Ishikawa (cell line): Measurements from ENCODE around the gene RARA.

Source experiments
- CEBPB ChIP-seq: IDR thresholded peaks from 2 replicates; pipeline ENCODE4 v1.6.1; 2012
- CREB1 ChIP-seq: IDR thresholded peaks from 2 replicates; pipeline ENCODE4 v1.6.1; 2012; ENCODE audit warnings: low read depth
- EGR1 ChIP-seq: IDR thresholded peaks from 2 replicates; pipeline ENCODE4 v1.6.1; 2012
- EP300 ChIP-seq: IDR thresholded peaks from 2 replicates; pipeline ENCODE4 v1.6.1; 2012; ENCODE audit warnings: borderline replicate concordance
- FOXM1 ChIP-seq: IDR thresholded peaks from 2 replicates; pipeline ENCODE4 v1.6.1; 2012; ENCODE audit warnings: low read depth, borderline replicate concordance
- NFIC ChIP-seq: IDR thresholded peaks from 2 replicates; pipeline ENCODE4 v1.6.1; 2012
- RAD21 ChIP-seq: IDR thresholded peaks from 2 replicates; pipeline ENCODE4 v1.6.1; 2012; ENCODE audit warnings: low read depth
- TAF1 ChIP-seq: IDR thresholded peaks from 2 replicates; pipeline ENCODE4 v1.6.1; 2012; ENCODE audit warnings: low read depth, mild to moderate bottlenecking
- TCF12 ChIP-seq: IDR thresholded peaks from 2 replicates; pipeline ENCODE4 v1.6.1; 2012; ENCODE audit warnings: low read depth
- TEAD4 ChIP-seq: IDR thresholded peaks from 2 replicates; pipeline ENCODE4 v1.6.1; 2012
- YY1 ChIP-seq: IDR thresholded peaks from 2 replicates; pipeline ENCODE4 v1.6.1; 2012; ENCODE audit warnings: low read depth
- ZBTB7A ChIP-seq: IDR thresholded peaks from 2 replicates; pipeline ENCODE4 v1.6.1; 2012; ENCODE audit warnings: low read depth
- TF ChIP-seq, protein P1 (sequence below): IDR thresholded peaks from 2 replicates; pipeline ENCODE4 v1.6.1; 2012
- TF ChIP-seq, protein P2 (sequence below): IDR thresholded peaks from 2 replicates; pipeline ENCODE4 v1.6.1; 2012; ENCODE audit warnings: low read depth, mild to moderate bottlenecking
- TF ChIP-seq, protein P3 (sequence below): IDR thresholded peaks from 2 replicates; pipeline ENCODE4 v1.6.1; 2012

Gene RARA

DNA sequence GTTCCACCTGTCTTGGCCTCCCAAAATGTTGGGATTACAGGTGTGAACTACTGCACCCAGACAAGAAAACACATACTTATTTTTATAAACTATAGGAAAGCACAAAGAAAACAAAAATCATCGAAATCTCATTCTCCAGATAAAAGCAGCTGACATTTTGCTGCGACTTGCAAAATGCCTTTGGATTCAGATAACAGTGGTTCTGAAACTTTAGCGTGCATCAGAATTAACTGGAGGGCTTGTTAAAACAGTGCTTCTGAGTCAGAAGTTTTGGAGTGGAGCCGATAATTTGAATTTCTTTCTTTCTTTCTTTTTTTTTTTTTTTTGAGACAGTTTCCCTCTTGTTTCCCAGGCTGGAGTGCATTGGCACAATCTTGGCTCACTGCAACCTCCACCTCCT is 73.3 kb downstream of the RARA start:
- TF ChIP-seq TEAD4 (no peak), TAF1 (no peak), EGR1 (no peak), ZBTB7A (no peak), RAD21 (no peak), YY1 (no peak), EP300 (no peak)
- TF ChIP-seq, protein P1, sequence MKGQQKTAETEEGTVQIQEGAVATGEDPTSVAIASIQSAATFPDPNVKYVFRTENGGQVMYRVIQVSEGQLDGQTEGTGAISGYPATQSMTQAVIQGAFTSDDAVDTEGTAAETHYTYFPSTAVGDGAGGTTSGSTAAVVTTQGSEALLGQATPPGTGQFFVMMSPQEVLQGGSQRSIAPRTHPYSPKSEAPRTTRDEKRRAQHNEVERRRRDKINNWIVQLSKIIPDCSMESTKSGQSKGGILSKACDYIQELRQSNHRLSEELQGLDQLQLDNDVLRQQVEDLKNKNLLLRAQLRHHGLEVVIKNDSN, result no peak
- TF ChIP-seq, protein P2, sequence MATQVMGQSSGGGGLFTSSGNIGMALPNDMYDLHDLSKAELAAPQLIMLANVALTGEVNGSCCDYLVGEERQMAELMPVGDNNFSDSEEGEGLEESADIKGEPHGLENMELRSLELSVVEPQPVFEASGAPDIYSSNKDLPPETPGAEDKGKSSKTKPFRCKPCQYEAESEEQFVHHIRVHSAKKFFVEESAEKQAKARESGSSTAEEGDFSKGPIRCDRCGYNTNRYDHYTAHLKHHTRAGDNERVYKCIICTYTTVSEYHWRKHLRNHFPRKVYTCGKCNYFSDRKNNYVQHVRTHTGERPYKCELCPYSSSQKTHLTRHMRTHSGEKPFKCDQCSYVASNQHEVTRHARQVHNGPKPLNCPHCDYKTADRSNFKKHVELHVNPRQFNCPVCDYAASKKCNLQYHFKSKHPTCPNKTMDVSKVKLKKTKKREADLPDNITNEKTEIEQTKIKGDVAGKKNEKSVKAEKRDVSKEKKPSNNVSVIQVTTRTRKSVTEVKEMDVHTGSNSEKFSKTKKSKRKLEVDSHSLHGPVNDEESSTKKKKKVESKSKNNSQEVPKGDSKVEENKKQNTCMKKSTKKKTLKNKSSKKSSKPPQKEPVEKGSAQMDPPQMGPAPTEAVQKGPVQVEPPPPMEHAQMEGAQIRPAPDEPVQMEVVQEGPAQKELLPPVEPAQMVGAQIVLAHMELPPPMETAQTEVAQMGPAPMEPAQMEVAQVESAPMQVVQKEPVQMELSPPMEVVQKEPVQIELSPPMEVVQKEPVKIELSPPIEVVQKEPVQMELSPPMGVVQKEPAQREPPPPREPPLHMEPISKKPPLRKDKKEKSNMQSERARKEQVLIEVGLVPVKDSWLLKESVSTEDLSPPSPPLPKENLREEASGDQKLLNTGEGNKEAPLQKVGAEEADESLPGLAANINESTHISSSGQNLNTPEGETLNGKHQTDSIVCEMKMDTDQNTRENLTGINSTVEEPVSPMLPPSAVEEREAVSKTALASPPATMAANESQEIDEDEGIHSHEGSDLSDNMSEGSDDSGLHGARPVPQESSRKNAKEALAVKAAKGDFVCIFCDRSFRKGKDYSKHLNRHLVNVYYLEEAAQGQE, result no peak

DNA sequence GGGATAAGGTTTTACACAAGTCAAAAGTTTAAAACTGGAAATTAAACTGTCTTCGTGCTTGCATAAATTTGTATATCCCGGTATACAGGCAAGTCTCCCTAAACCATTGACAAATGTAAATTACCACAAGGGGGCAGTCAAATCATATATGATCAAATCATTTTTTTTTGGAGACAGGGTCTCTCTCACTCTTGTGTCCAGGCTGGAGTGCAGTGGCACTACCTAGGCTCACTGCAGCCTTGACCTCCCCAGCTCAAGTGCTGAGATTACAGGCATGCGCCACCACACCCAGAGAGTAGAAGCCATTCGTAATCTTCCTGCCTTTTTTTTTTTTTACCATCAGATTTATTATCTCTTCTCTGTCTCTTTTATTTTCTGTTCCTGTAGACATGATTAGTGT is 90.2 kb downstream of the RARA start:
- TF ChIP-seq EGR1 (no peak), RAD21 (peak; percentile 29; the same call in 1 of the 2 replicates)

DNA sequence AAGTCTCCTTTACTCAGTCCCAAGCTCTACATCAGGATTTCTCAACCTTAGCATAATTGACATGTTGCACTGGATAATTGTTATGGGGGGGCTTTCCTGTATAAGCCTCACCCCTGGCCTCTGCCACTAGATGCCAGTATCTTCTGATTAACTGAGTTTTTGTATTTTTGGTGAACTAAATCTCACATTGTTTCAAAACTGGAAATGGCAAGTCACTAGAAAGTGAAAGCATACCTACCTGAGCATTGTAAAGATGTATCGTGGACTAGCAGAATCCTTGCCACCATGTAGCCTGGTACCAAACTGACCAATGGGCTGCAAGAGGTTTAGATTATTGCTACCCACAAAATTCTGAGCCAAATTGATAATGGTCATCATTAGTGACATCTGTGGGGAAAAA is 93.7 kb downstream of the RARA start:
- TF ChIP-seq, protein P3, sequence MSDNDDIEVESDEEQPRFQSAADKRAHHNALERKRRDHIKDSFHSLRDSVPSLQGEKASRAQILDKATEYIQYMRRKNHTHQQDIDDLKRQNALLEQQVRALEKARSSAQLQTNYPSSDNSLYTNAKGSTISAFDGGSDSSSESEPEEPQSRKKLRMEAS, result no peak
- TF ChIP-seq RAD21 (no peak), ZBTB7A (no peak), NFIC (no peak), TEAD4 (no peak), EP300 (no peak), YY1 (no peak), CREB1 (no peak), TCF12 (no peak), FOXM1 (no peak), TAF1 (no peak), EGR1 (no peak), CEBPB (no peak)
- TF ChIP-seq, protein P1, result no peak
- TF ChIP-seq, protein P2, result no peak

DNA sequence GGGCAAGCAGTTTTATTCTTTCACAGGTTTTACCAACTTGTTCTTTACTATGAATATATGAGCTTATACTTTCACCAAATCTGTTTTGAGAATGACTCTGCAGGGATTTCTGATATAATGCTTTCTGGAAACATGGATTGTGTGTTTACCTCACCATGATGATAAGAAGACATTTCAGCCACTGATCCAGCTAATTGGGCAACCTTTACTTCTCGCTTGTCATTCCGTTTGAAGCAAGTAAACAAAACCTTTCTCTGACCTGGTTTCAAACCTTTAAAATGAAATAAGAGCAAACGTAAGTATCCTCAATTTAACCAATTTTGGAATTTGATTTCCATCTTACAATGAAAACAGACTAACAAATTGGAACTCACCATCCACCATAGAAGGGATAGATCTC is 95.0 kb downstream of the RARA start:
- TF ChIP-seq, protein P2, result no peak
- TF ChIP-seq EP300 (no peak), TEAD4 (no peak), EGR1 (no peak), RAD21 (no peak), CEBPB (no peak), TAF1 (no peak), FOXM1 (no peak), ZBTB7A (no peak)
- TF ChIP-seq, protein P3, result no peak
